Pancreas (tissue), 10 donors: Measurements from ENCODE around the gene DSC1. TPM values are rescaled to one million over a fixed set of nuclear protein-coding genes. Genes with fewer than 3 reads are reported as not detected.

Experiments used
- ATAC-seq, 4 donors: fragments of 200-7000 bp; cut with Tn5 transposase; one replicate each; pipeline versions ENCODE4 v1.8.0 to v1.9.1; 2020; ENCODE audit warnings: mild to moderate bottlenecking in 4 of 4, moderate library complexity in 4 of 4
- DNase-seq, 6 donors: peaks; one replicate each; pipeline ENCODE4 v3.0.0-alpha.2; 2020
- FAIRE-seq: peaks from 2 replicates; lab custom pipeline; 2012; peaks lifted over from hg19 to GRCh38; lab: Jason Lieb, UNC
- H3K27ac ChIP-seq, 4 donors: fragments of 200-600 bp; sonication (generic); 1 replicate in 3 of 4; 2 replicates in 1 of 4; pipeline versions ENCODE4 v1.5.0 to v1.8.0; 2020
- H3K27me3 ChIP-seq, 4 donors: fragments of 200-600 bp; one replicate each; pipeline ENCODE4 v1.8.0; 2021
- H3K36me3 ChIP-seq, 3 donors: fragments of 200-600 bp; sonication (generic) in 1 of 3; one replicate each; pipeline versions ENCODE4 v1.5.0 to v1.8.0; 2020 to 2021
- H3K4me1 ChIP-seq, 3 donors: fragments of 200-600 bp; one replicate each; pipeline ENCODE4 v1.8.0; 2021
- H3K4me3 ChIP-seq, 4 donors: fragments of 200-600 bp; sonication (generic) in 2 of 4; one replicate each; pipeline versions ENCODE4 v1.5.0 to v1.8.0; 2020 to 2021
- H3K9me3 ChIP-seq, 4 donors: fragments of 200-600 bp; one replicate each; pipeline ENCODE4 v1.8.0; 2021
- WGBS, 2 donors: extraction: QIAGEN DNeasy Blood & Tissue Kit; methylation state at CpG; one replicate each; pipeline ENCODE4 v1.1.7; 2013; 5-methylcytosine and 5-hydroxymethylcytosine counted together
- intact Hi-C, 3 donors: fragments of 100-400 bp; cut with DNase I; formaldehyde crosslinking; loops; one replicate each; pipeline versions ENCODE4 v1.11.1 to v1.14.2; 2022
- polyA plus RNA-seq, 2 donors: library from polyadenylated mRNA; stranded (reverse); fragments of 200-250 nt; gene quantifications; one replicate each; pipeline ENCODE4 v1.2.3, GENCODE V29; 2013
- total RNA-seq, 6 donors: library from RNA; stranded (reverse); fragmentation: NEBNext Ultra II Directional in 4 of 6; extraction: Animal tissue kit (Norgen Biotek cat#: 25700) in 4 of 6; gene quantifications; one replicate each; pipeline versions ENCODE4 v1.2.1 to v1.2.4, GENCODE V29; 2021 to 2023
- TF ChIP-seq, protein P1 (sequence below), 4 donors: fragments of 200-600 bp; sonication (generic) in 3 of 4; IDR thresholded peaks; one replicate each; pipeline versions ENCODE4 v1.5.0 to v1.8.0; 2021; ENCODE audit warnings: antibody characterized with exemption in 4 of 4
- donor health status: healthy with polysubstance abuse.
- donor health status: DM: no; HTN: no; CAD: no; lungs with moderate emphysema.
- donor health status: DM: no; HTN: no; CAD: no.
- donor health status: control.
- donor health status: control.
- donor health status: Bipolar disorder and iron deficiency.
- donor health status: DM: yes; HTN: yes; CAD: no.
- donor health status: DM: no; HTN: no; CAD: no.
- donor health status: DM: no; HTN: no; CAD: no.
- donor health status: DM: yes; HTN: yes; CAD: no.

Gene DSC1
- total and polyA plus RNA-seq, 8 donors: not detected

DNA sequence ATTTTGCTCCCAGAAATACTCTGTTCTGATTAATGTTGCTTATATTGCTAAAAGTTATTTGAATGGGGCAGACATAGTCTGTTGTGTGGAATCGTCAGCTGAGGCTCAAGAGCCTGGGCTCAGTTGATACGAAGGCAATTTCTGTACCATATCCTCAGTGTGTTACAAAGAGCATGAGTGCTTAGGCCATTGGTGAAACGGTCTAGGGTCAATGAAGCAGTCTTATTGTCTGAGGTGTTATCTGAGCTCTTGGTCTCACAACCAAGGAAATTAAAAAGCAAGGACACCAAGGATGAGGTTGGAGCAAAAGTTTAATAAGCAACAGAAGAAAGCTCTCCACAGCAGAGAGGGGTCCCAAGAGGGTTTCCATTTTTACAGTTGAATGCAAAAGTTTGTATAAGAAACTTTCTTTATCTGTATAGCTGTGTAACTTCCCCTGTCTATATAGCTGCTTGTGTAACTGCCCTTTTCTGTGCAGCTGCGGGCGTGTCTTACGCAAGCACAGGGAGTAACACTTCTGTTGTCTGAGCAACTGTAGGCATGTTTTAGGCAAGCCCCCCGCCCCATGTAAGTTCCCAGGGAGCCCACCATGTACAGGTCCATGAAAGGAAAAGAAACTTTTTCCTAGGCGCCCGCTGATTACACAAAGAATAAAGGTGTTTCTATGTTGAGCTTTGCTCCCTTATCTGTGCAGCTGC lies 40.6 kb upstream of the DSC1 start:
- intact Hi-C loops: no loop called here
- no peak for FAIRE-seq
- peak in 2 of 4 donors; percentile 7 to 31 for ATAC-seq
- no peaks in the 10 kb centered on the region for H3K36me3 ChIP-seq
- DNase-seq: no peak
- TF ChIP-seq, protein P1, sequence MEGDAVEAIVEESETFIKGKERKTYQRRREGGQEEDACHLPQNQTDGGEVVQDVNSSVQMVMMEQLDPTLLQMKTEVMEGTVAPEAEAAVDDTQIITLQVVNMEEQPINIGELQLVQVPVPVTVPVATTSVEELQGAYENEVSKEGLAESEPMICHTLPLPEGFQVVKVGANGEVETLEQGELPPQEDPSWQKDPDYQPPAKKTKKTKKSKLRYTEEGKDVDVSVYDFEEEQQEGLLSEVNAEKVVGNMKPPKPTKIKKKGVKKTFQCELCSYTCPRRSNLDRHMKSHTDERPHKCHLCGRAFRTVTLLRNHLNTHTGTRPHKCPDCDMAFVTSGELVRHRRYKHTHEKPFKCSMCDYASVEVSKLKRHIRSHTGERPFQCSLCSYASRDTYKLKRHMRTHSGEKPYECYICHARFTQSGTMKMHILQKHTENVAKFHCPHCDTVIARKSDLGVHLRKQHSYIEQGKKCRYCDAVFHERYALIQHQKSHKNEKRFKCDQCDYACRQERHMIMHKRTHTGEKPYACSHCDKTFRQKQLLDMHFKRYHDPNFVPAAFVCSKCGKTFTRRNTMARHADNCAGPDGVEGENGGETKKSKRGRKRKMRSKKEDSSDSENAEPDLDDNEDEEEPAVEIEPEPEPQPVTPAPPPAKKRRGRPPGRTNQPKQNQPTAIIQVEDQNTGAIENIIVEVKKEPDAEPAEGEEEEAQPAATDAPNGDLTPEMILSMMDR (IDR thresholded peaks at IDR 0.05): no peak
- no peak overlapping the region for H3K4me3 ChIP-seq
- 43 to 48% methylated on average over 9 of the region's 9 CpGs for WGBS, 2 donors
- H3K9me3 ChIP-seq: no peaks in the 10 kb centered on the region
- H3K4me1 ChIP-seq: peaks cover 4 to 11% (median 5%) of the 10 kb centered on the region in 3 donors
- no peaks in the 10 kb centered on the region for H3K27me3 ChIP-seq
- no peak overlapping the region for H3K27ac ChIP-seq

DNA sequence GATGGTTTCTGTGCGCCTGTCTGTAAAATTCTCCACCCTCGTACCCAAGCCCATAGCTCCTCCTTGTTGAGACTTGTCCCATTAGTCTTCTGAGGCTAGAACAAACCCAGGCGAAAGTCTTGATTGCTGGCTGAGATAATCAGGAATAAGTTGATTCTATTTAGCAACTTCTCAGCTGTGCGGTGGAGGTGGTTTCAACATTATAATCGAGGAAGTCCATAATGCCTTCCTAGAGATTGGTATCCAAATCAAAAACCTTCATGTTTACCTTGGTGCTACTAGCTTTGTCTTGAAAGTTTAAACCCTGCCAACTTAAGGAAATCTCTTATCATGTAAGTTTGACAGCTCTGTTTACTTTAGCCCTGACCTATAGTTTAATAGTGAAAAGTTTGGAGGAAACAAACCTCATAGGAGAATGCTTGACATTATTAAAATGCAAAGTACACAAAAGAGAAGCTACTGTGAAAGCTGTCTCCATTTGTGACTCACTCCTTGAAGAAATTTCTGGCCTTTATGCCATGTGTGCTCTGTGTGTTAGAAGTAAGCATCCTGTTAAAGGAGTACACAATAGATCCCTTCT lies 36.6 kb upstream of the DSC1 start:
- no peak overlapping the region for H3K27ac ChIP-seq
- H3K9me3 ChIP-seq: no peaks in the 10 kb centered on the region
- H3K4me1 ChIP-seq: peaks cover 0 to 7% (median 3%) of the 10 kb centered on the region in 3 donors
- no peaks in the 10 kb centered on the region for H3K27me3 ChIP-seq
- peak; percentile 73 for FAIRE-seq
- intact Hi-C loops: no loop called here
- TF ChIP-seq, protein P1 (IDR thresholded peaks at IDR 0.05): no peak
- H3K4me3 ChIP-seq: no peak overlapping the region
- H3K36me3 ChIP-seq: no peaks in the 10 kb centered on the region
- no peak for DNase-seq
- WGBS, 2 donors: 51 to 55% methylated on average over 5 of the region's 5 CpGs
- peak in 3 of 4 donors; percentile 32 to 58 (median 50) for ATAC-seq

DNA sequence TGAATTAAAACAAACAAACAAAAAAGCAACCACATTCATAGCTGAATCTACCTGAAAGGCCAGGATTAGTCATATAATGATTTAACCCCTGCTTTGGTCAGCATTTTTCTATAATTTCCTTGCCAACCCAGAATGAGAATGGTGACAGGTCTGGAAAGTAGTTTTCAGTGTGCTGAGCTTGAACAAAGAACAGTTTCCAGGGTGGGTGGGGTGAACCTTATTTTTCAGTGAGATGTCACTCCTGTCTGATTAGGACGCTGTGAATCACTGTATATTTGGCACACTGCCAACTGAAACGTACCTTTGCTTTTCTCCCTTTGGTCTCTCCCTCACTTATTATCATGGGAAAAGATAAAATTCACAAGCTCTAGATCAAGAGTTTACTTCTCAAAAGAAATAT lies 35.0 kb upstream of the DSC1 start:
- Histone ChIP-seq H3K36me3 (no peaks in the 10 kb centered on the region), H3K4me1 (peaks cover 0 to 3% (median 0%) of the 10 kb centered on the region in 3 donors), H3K4me3 (no peak overlapping the region), H3K9me3 (no peaks in the 10 kb centered on the region), H3K27me3 (no peaks in the 10 kb centered on the region), H3K27ac (no peak overlapping the region)
- 4 to 6% methylated on average over 2 of the region's 2 CpGs for WGBS, 2 donors
- DNase-seq (no peak), ATAC-seq (peak; percentile 17 to 62 (median 42)), FAIRE-seq (no peak)
- TF ChIP-seq, protein P1 (IDR thresholded peaks at IDR 0.05): no peak
- intact Hi-C loops: no loop called here

DNA sequence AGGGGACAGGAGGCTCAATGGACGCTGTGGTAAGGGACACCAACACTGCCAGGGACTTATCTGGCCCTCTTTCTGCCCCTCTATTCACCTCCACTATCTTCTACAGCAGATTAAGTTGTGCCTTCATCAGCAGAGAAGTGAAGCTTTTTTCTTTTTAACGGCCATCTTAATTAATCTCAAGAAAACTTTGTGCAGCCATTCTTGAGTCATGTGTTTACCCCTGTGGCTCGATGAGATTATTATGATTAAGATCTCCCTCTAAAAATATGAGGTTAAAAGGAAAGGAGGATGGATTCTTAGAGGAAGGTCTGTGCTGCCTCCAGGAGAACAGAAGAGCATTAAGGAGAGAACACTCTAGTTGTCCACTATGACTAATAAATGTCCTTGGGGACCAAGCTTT lies 32.4 kb upstream of the DSC1 start:
- no peak for ATAC-seq
- intact Hi-C loops: no loop called here
- no peak for DNase-seq
- WGBS, 2 donors: 69 to 81% methylated on average over 3 of the region's 3 CpGs
- TF ChIP-seq, protein P1 (IDR thresholded peaks at IDR 0.05): no peak
- no peak for FAIRE-seq
- Histone ChIP-seq H3K4me3 (no peak overlapping the region), H3K9me3 (no peaks in the 10 kb centered on the region), H3K27ac (no peak overlapping the region), H3K36me3 (no peaks in the 10 kb centered on the region), H3K4me1 (peaks cover 0 to 3% (median 0%) of the 10 kb centered on the region in 3 donors), H3K27me3 (no peaks in the 10 kb centered on the region)
